GM21619 (cell line): ENCODE data around the gene KRIT1.
A peak's percentile ranks its signal among the peaks of the same experiment; 100 is the strongest.
"Not testable (repeated sequence)": the region's sequence is repeated elsewhere in the genome, so short reads cannot be mapped to it uniquely, and the experiment has no call there.

Source experiments
- ATAC-seq: cut with Tn5 transposase; IDR thresholded peaks from one replicate; pipeline ENCODE4 v1.9.1; 2021; ENCODE audit not compliant: unreplicated experiment

Gene KRIT1

DNA sequence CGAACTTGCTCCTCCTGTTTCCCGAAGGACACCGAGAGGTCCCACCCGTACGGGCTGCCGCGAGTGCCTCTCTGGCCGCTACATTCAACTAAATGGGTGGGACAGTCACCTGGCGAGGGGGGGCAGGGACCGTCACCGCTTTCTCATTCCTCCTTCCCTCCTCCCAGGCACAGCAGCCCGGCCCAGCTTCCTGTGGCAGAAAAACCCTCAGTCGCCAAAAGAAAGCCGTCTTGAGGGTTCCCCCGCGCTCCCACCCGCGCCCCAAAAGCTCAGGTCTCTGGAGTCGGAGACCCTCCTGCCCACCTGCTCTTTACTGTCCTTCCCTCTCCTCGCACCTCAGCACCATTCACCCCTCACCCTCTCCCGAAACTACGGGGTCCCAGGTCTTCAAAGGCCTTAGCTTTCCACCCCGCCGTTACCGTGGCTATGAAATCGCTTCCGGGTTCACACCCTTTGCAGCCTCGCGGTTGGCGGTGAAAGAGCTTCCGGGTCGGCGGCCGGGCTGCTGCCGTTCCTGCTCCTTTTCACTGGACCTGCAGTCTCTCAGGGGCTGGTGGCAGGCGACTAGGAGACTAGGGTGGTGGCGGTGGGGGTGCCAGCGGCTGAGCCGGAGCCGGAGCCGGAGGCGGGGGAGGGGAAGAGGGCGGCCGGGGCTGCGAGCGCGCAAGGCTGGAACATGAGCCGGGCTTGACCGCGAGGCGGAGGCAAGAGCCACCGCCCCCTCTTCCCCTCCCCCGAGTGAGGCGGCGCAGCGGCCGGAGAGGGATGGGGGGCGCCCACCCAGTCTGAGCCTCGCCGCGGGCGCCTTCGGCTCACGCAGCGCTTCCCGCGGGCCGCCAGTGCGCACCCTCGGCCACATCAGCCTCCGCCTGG lies at the start of gene KRIT1, which contains the start of gene ANKIB1:
Gene KRIT1, minus strand, starts transcription at position 428 of the 873 bp plus-strand sequence. CDS start 3,779 bp downstream, outside the sequence.
Gene ANKIB1, plus strand, starts transcription at position 488 of the 873 bp plus-strand sequence. CDS start 49,005 bp downstream, outside the sequence.
- peak; percentile 78 for ATAC-seq

- no peak for ATAC-seq
Observed at GRCh38 chr7:92295391-92295790, 49.7 kb upstream of the KRIT1 start.

GRCh38 chr7:92293896-92294590 lies 48.3 kb upstream of the KRIT1 start:
- no peak for ATAC-seq

- no peak for ATAC-seq
Observed at GRCh38 chr7:92292981-92293380, 47.3 kb upstream of the KRIT1 start.

- ATAC-seq, result no peak
Observed at GRCh38 chr7:92289321-92289720, 43.6 kb upstream of the KRIT1 start.

DNA sequence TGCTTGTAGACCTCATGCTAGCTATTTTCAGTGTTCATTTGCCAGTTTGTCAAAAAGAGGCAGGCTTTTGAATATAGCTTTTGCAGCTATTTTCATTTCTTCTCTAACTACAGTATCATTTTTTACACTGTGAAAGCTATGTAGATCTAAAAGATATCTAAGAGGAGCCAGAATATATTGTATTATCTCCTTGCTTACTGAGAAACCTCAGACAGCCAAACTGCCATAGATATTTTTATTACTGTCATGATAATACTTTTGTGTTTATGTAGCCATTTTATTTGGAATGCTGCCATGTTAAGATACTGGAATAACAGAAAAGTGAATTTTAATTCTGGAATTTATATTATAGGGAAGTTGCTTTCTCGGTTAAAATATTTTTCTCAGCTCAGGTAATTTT lies 37.2 kb upstream of the KRIT1 start:
- ATAC-seq, result no peak

GRCh38 chr7:92282221-92282814 lies 36.6 kb upstream of the KRIT1 start:
- no peak for ATAC-seq

GRCh38 chr7:92281031-92281430 lies 35.3 kb upstream of the KRIT1 start:
- ATAC-seq, result no peak

- ATAC-seq, result no peak
Observed at GRCh38 chr7:92279396-92280031, 33.8 kb upstream of the KRIT1 start.

GRCh38 chr7:92276460-92276864 lies 30.7 kb upstream of the KRIT1 start:
- ATAC-seq, result peak; percentile 87

DNA sequence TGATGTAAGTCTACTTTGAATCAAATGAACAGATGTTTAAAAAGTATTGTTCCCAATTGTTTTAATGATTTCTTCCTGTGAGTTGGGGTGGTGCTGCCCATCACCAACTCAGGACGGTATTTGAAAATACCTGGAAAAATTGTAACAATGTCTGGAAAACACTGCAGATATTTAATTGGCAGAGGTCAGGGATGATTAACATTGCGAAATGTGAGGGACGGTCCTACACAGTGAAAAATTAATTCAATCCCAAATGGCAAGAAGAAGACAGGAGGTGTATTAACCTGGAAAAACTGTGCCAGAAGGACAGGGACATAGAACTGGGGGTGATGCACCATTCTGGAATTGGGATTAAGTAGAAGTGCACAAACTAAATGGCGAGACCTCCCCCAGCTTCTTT lies 29.6 kb upstream of the KRIT1 start:
- no peak for ATAC-seq

DNA sequence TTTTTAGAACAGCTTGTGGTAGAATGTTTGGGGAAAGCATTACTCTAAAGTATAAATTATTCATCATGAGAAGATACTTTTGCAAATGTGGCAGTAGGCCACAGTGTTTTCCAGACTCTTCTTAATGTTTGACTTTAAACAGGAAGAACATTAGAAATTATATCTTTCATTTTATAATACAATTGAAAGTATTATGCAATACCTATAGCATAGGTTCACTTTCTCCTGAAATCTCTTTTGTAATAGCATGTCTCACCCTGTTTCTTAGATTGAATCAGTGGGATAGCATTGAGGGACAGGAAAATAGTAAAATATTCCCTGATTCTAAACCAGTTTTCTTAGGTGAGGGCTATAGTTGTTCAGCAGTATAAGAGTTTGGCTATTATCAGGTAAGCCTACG lies 23.2 kb upstream of the KRIT1 start:
- ATAC-seq, result no peak

DNA sequence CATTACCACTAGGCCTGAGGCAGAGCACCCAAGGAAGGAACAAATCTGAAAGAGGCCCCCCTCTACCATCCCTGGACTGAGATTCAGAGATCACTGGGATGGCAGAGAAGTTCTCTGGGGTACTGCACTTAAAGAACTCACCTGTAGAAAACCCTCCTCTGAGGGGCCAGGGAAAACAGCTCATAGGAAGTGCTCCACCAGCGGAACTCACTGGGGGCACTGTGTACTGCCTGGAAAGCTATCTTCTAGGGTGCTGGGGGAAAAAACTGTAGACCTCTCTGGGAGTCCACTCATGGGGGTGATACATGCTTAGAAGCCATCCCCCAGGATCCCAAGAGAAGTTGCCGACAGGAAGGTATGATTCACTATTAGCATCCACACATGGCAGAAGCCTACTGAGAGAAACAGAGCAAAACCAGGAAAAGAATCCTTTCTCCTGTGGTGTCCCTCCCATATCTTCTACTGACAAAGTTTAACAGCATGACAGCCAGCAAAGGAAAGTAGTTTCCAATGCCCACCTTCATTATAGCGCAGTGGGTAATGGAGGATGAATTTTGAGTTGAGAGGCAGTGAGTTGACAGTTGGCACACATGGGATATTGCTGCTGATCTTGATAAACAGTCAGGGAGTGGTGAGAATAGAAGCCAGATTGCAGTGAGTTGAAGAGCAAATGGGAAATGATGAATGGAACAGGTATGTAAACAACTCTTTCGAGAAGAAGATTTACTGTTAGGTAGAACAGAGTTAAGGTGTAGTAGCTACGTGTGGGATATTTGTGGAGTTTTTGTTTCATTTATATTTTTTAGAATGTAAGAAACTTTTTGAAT lies 20.9 kb upstream of the KRIT1 start:
- no peak for ATAC-seq

DNA sequence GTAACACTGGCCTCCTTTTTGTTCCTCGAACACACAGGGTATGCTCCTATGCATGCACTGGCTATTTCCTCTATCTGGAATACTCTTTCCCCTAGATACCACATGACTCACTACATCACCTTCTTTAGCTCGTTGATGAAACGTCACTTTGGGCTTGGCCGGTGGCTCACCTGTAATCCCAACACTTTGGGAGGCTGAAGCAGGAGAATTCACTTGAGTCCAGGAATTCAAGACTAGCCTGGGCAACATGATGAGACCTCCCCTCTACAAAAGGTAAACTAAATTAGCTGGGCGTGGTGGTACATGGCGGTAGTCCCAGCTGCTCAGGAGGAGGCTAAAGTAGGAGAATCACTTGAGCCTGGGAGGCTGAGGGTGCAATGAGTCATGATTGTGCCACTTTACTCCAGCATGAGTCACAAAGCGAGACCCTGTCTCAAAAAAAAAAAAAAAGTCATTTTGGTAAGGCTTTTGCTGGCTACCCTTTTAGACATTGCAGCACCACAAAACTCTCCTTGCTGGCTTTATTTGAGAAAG lies 14.6 kb upstream of the KRIT1 start:
- ATAC-seq, result no peak

- ATAC-seq, result no peak
Observed at GRCh38 chr7:92259610-92260247, 14.0 kb upstream of the KRIT1 start.

- no peak for ATAC-seq
Observed at GRCh38 chr7:92259062-92259461, 13.3 kb upstream of the KRIT1 start.

- ATAC-seq, result no peak
Observed at GRCh38 chr7:92255308-92255707, 9.6 kb upstream of the KRIT1 start.

DNA sequence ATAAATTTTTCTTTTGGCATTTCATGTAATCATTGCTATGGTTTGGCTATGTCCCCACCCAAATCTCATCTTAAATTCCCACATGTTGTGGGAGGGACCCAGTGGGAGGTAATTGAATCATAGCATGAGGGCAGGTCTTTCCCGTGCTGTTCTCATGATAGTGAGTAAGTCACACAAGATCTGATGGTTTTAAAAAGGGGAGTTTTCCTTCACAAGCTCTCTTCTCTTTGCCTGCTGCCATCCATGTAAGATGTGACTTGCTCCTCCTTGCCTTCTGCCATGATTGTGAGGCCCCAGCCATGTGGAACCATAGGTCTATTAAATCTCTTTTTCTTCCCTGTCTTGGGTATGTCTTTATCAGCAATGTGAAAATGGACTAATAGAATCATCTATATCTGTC lies 9.1 kb upstream of the KRIT1 start:
- ATAC-seq, result not testable (repeated sequence)

GRCh38 chr7:92253251-92253650 lies 7.5 kb upstream of the KRIT1 start:
- ATAC-seq, result no peak

GRCh38 chr7:92251181-92251580 lies 5.5 kb upstream of the KRIT1 start:
- no peak for ATAC-seq
